Endothelial cell of umbilical vein (primary cell): ENCODE data around the gene COPS4. TPM values are rescaled to one million over a fixed set of nuclear protein-coding genes. Genes with fewer than 3 reads are reported as not detected.

Experiments
- BruUV-seq: library from RNA; stranded (reverse); fragments of 400-500 nt; replicated peaks from 2 replicates; lab custom pipeline; 2021; lab: Mats Ljungman, UMichigan
- CTCF ChIA-PET: fragments of 300-600, 350-600 bp; sonication (Branson Sonifier 250); formaldehyde crosslinking; loops from one replicate; lab custom pipeline; 2021; ENCODE audit warnings: antibody characterized with exemption, inconsistent platforms; lab: Charles Lee
- POLR2A ChIA-PET: fragments of 300-600, 350-600 bp; sonication (Branson Sonifier 250); formaldehyde crosslinking; loops from one replicate; lab custom pipeline; 2021; ENCODE audit warnings: antibody characterized with exemption, inconsistent platforms; lab: Charles Lee
- DNase-seq: peaks from one replicate; pipeline ENCODE4 v3.0.0-alpha.2; 2011; ENCODE audit warnings: low read depth, low spot score
- FAIRE-seq: peaks from 2 replicates; lab custom pipeline; 2011; peaks lifted over from hg19 to GRCh38; lab: Jason Lieb, UNC
- H2AFZ ChIP-seq: 2 replicates; pipeline ENCODE4 v1.6.0; 2012; ENCODE audit warnings: low read depth, low read length, control low read depth, inconsistent platforms
- H3K27ac ChIP-seq: 2 replicates; pipeline ENCODE4 v1.5.1; 2011; ENCODE audit warnings: low read depth, mild to moderate bottlenecking, control low read depth, low read length, moderate library complexity; ENCODE audit not compliant: insufficient read depth
- H3K27me3 ChIP-seq, 2 experiments: 2 replicates each; pipeline versions ENCODE4 v1.6.0 to v1.6.1; 2011; ENCODE audit warnings: low read length in 2 of 2, mixed read lengths in 1 of 2; ENCODE audit not compliant: control insufficient read depth in 2 of 2, insufficient read depth in 2 of 2
- H3K36me3 ChIP-seq, 2 experiments: 2 replicates in 1 of 2; 3 replicates in 1 of 2; pipeline ENCODE4 v1.5.1; 2011; ENCODE audit warnings: low read length in 2 of 2, mild to moderate bottlenecking in 1 of 2, moderate library complexity in 1 of 2; ENCODE audit not compliant: control insufficient read depth in 2 of 2, insufficient read depth in 2 of 2; ENCODE audit errors: extremely low read depth in 1 of 2
- H3K4me1 ChIP-seq: 3 replicates; pipeline ENCODE4 v1.5.1; 2011; ENCODE audit warnings: mild to moderate bottlenecking, low read length; ENCODE audit not compliant: control insufficient read depth, insufficient read depth; ENCODE audit errors: extremely low read depth
- H3K4me2 ChIP-seq: 2 replicates; pipeline ENCODE4 v1.6.1; 2011; ENCODE audit warnings: low read length, control low read depth, mixed read lengths; ENCODE audit not compliant: insufficient read depth
- H3K4me3 ChIP-seq, 3 experiments: fragments of 200-600 bp in 1 of 3; sonication (generic), shearing (Covaris generic) in 1 of 3; replicated peaks in 1 of 3; 2 replicates each; pipeline ENCODE4 v1.5.1; 2011 to 2016; ENCODE audit warnings: control low read depth in 3 of 3, low read length in 3 of 3, mild to moderate bottlenecking in 2 of 3, inconsistent platforms in 1 of 3, low read depth in 1 of 3, moderate library complexity in 1 of 3; ENCODE audit not compliant: insufficient read depth in 1 of 3
- H3K79me2 ChIP-seq: 2 replicates; pipeline ENCODE4 v1.6.0; 2012; ENCODE audit warnings: low read length, inconsistent platforms; ENCODE audit not compliant: control insufficient read depth, insufficient read depth
- H3K9ac ChIP-seq: replicated peaks from 2 replicates; pipeline ENCODE3; 2011; ENCODE audit warnings: low read length, control low read depth; ENCODE audit not compliant: insufficient read depth; ENCODE audit errors: extremely low read depth
- H3K9me1 ChIP-seq: replicated peaks from 3 replicates; pipeline ENCODE4 v1.6.0; 2011; ENCODE audit warnings: mild to moderate bottlenecking, low read length; ENCODE audit not compliant: control insufficient read depth, insufficient read depth; ENCODE audit errors: extremely low read depth
- H3K9me3 ChIP-seq: replicated peaks from 2 replicates; pipeline ENCODE4 v1.5.1; 2012; ENCODE audit warnings: low read length, inconsistent platforms; ENCODE audit not compliant: control insufficient read depth, insufficient read depth
- H4K20me1 ChIP-seq: replicated peaks from 2 replicates; pipeline ENCODE3; 2011; ENCODE audit warnings: mild to moderate bottlenecking, low read length; ENCODE audit not compliant: control insufficient read depth, insufficient read depth; ENCODE audit errors: extremely low read depth
- EZH2 ChIP-seq: IDR thresholded peaks from 2 replicates; pipeline ENCODE4 v1.6.1; 2012; ENCODE audit warnings: borderline replicate concordance, low read depth, mild to moderate bottlenecking, moderate library complexity, low read length, inconsistent platforms; ENCODE audit not compliant: severe bottlenecking
- FOS ChIP-seq: IDR thresholded peaks from 2 replicates; pipeline ENCODE4 v1.6.1; 2011; ENCODE audit warnings: mild to moderate bottlenecking, low read length, moderate library complexity, borderline replicate concordance; ENCODE audit not compliant: insufficient read depth
- GATA2 ChIP-seq: IDR thresholded peaks from 2 replicates; pipeline ENCODE4 v1.7.0; 2011; ENCODE audit warnings: low read depth, mild to moderate bottlenecking, moderate library complexity, mixed read lengths, low read length; ENCODE audit not compliant: insufficient read length, insufficient read depth
- JUN ChIP-seq: IDR thresholded peaks from 2 replicates; pipeline ENCODE4 v1.6.1; 2011; ENCODE audit warnings: borderline replicate concordance, low read depth; ENCODE audit not compliant: insufficient read length, insufficient read depth
- MAX ChIP-seq: IDR thresholded peaks from 2 replicates; pipeline ENCODE4 v1.6.1; 2011; ENCODE audit not compliant: insufficient read depth, insufficient read length
- MYC ChIP-seq: IDR thresholded peaks from one replicate; pipeline ENCODE4 v1.6.1; 2011; ENCODE audit warnings: mild to moderate bottlenecking, low read depth, low read length
- POLR2A ChIP-seq: IDR thresholded peaks from 2 replicates; pipeline ENCODE4 v1.6.1; 2012; ENCODE audit warnings: low read depth, mild to moderate bottlenecking, control low read depth, low read length
- POLR2AphosphoS5 ChIP-seq: IDR thresholded peaks from 2 replicates; pipeline ENCODE4 v1.6.1; 2012; ENCODE audit warnings: low read depth, mild to moderate bottlenecking, control low read depth, low read length, moderate library complexity; ENCODE audit not compliant: insufficient read depth
- dilution Hi-C: fragments of 300-500 bp; cut with MboI; formaldehyde crosslinking; loops from one replicate; pipeline ENCODE4 v1.15.0; 2019; ENCODE audit warnings: low sequenced_read_pairs; ENCODE audit not compliant: extremely low pct_ligation_motif_present
- intact Hi-C: fragments of 100-400 bp; cut with micrococcal nuclease; formaldehyde crosslinking; loops from one replicate; pipeline ENCODE4 v1.10.0; 2022
- polyA plus RNA-seq, 4 experiments: library from polyadenylated mRNA; depleted of rRNA in 3 of 4; stranded (reverse) in 3 of 4; unstranded in 1 of 4; fragments of >200 nt; gene quantifications; 2 replicates each; pipeline versions ENCODE4 v1.2.1 to v1.2.3, GENCODE V29; 2011 to 2012; ENCODE audit warnings: missing spikeins in 1 of 4
- total RNA-seq: library from RNA; stranded (reverse); gene quantifications from 2 replicates; pipeline ENCODE4 v1.2.3, GENCODE V29; 2021
- TF ChIP-seq, protein P1 (sequence below), 2 donors: IDR thresholded peaks; 1 replicate in 1 of 2; 2 replicates in 1 of 2; pipeline ENCODE4 v1.5.1; 2011; ENCODE audit warnings: low read length in 2 of 2, mild to moderate bottlenecking in 2 of 2, moderate library complexity in 2 of 2, control low read depth in 1 of 2, inconsistent platforms in 1 of 2, low read depth in 1 of 2; ENCODE audit not compliant: insufficient read depth in 1 of 2; ENCODE audit errors: extremely low read depth in 1 of 2

COPS4 gene
- total and polyA plus RNA-seq, 2 donors (not counting 3 experiments of a cell fraction or from before 2014, with no cell fraction given): 29.8 to 53.0 TPM

- Histone ChIP-seq H3K4me2 (peak overlapping the region; percentile 87), H3K9ac (peak overlapping the region; percentile 97), H4K20me1 (no peaks in the 10 kb centered on the region), H3K27me3 (no peaks in the 10 kb centered on the region), H3K9me3 (no peaks in the 10 kb centered on the region), H3K79me2 (peaks cover 60% of the 10 kb centered on the region), H3K4me1 (peaks cover 19% of the 10 kb centered on the region), H2AFZ (peak overlapping the region; percentile 93), H3K27ac (peak overlapping the region; percentile 86), H3K9me1 (no peaks in the 10 kb centered on the region), H3K4me3 (peak overlapping the region; percentile 84 to 90 (median 88)), H3K36me3 (no peaks in the 10 kb centered on the region)
- FAIRE-seq: peak; percentile 47
- BruUV-seq: no TSS peak
- dilution Hi-C loops (no loop called here), intact Hi-C loops (loop anchor here (2.0 to 5.0 kb wide), 2 partner anchors 578 to 635 kb away; partner anchors contain the start of genes ENOPH1 and HNRNPDL)
- peak; percentile 56 for DNase-seq
- POLR2A ChIA-PET: no interaction called here
- CTCF ChIA-PET: interaction anchor here (1.0 to 2.9 kb wide), 3 partner anchors 250 to 274 kb away, joined by 3 to 8 read pairs (median 5); partner anchors contain the start of gene COQ2
- TF ChIP-seq MAX (no peak), GATA2 (no peak), POLR2A (no peak), JUN (no peak), EZH2 (no peak), MYC (no peak), POLR2AphosphoS5 (no peak), FOS (no peak)
- TF ChIP-seq, protein P1, sequence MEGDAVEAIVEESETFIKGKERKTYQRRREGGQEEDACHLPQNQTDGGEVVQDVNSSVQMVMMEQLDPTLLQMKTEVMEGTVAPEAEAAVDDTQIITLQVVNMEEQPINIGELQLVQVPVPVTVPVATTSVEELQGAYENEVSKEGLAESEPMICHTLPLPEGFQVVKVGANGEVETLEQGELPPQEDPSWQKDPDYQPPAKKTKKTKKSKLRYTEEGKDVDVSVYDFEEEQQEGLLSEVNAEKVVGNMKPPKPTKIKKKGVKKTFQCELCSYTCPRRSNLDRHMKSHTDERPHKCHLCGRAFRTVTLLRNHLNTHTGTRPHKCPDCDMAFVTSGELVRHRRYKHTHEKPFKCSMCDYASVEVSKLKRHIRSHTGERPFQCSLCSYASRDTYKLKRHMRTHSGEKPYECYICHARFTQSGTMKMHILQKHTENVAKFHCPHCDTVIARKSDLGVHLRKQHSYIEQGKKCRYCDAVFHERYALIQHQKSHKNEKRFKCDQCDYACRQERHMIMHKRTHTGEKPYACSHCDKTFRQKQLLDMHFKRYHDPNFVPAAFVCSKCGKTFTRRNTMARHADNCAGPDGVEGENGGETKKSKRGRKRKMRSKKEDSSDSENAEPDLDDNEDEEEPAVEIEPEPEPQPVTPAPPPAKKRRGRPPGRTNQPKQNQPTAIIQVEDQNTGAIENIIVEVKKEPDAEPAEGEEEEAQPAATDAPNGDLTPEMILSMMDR (IDR thresholded peaks at IDR 0.05; ENCODE audit: extremely low read depth in 1 of 2, insufficient read depth in 1 of 2, low read depth in 1 of 2, low read length in 2 of 2): no peak
Observed at GRCh38 chr4:83010111-83010521, 24.9 kb upstream of the COPS4 start.
